Lower lobe of right lung (tissue), 2 donors: ENCODE measurements around the gene ATXN1. TPM values are rescaled to one million over a fixed set of nuclear protein-coding genes. Genes with fewer than 3 reads are reported as not detected.
"Not testable (repeated sequence)": the region's sequence is repeated elsewhere in the genome, so short reads cannot be mapped to it uniquely, and the experiment has no call there.

Experiments used
- ATAC-seq, 2 donors: fragments of 200-7000 bp; cut with Tn5 transposase; one replicate each; pipeline ENCODE4 v1.9.1; 2020 to 2022; ENCODE audit warnings: mild to moderate bottlenecking in 2 of 2, moderate library complexity in 2 of 2
- DNase-seq: peaks from one replicate; pipeline ENCODE4 v3.0.0-alpha.2; 2020
- H3K27ac ChIP-seq: fragments of 200-600 bp; one replicate; pipeline ENCODE4 v1.8.0; 2022
- H3K27me3 ChIP-seq: fragments of 200-600 bp; one replicate; pipeline ENCODE4 v1.8.0; 2022; ENCODE audit warnings: low read depth
- H3K36me3 ChIP-seq: fragments of 200-600 bp; one replicate; pipeline ENCODE4 v1.8.0; 2022; ENCODE audit warnings: mild to moderate bottlenecking
- H3K4me1 ChIP-seq: fragments of 200-600 bp; one replicate; pipeline ENCODE4 v1.8.0; 2022
- H3K4me3 ChIP-seq: fragments of 200-600 bp; one replicate; pipeline ENCODE4 v1.8.0; 2022; ENCODE audit warnings: mild to moderate bottlenecking
- H3K9me3 ChIP-seq: fragments of 200-600 bp; one replicate; pipeline ENCODE4 v1.8.0; 2022
- CTCF ChIP-seq: fragments of 200-600 bp; IDR thresholded peaks from one replicate; pipeline ENCODE4 v1.8.0; 2022; ENCODE audit warnings: antibody characterized with exemption, mild to moderate bottlenecking
- intact Hi-C: fragments of 100-400 bp; cut with DNase I; formaldehyde crosslinking; loops from one replicate; pipeline ENCODE4 v1.11.0; 2022
- total RNA-seq: library from RNA; stranded (reverse); fragmentation: NEBNext Ultra II Directional; extraction: Animal tissue kit (Norgen Biotek cat#: 25700); gene quantifications from one replicate; pipeline ENCODE4 v1.2.1, GENCODE V29; 2021
- donor health status: DM: no; HTN: yes; CAD: no; lungs with severe emphysema.

ATXN1 gene
- total RNA-seq, 1 donor from 2014 or later: 75.9 TPM

- intact Hi-C loops: no loop called here
Measured at GRCh38 chr6:16464045-16464444, 297.2 kb downstream of the ATXN1 start.

GRCh38 chr6:16463246-16463645 lies 298.0 kb downstream of the ATXN1 start:
- ATAC-seq, H3K27me3 ChIP-seq, DNase-seq, H3K27ac ChIP-seq, H3K36me3 ChIP-seq, H3K4me1 ChIP-seq, intact Hi-C loops, H3K4me3 ChIP-seq, H3K9me3 ChIP-seq: not testable (repeated sequence)

More at GRCh38 chr6:16464045-16464444, 297.2 kb downstream of the ATXN1 start:
- Histone ChIP-seq H3K9me3 (no peaks in the 10 kb centered on the region), H3K27ac (no peak overlapping the region), H3K4me3 (no peak overlapping the region), H3K36me3 (no peaks in the 10 kb centered on the region), H3K4me1 (no peaks in the 10 kb centered on the region), H3K27me3 (no peaks in the 10 kb centered on the region)
- no peak for ATAC-seq
- no peak for DNase-seq
- no peak for TF ChIP-seq CTCF

- no peak overlapping the region for H3K4me3 ChIP-seq
- intact Hi-C loops: no loop called here
- no peak overlapping the region for H3K27ac ChIP-seq
- no peak for ATAC-seq
- TF ChIP-seq CTCF: no peak
- no peaks in the 10 kb centered on the region for H3K4me1 ChIP-seq
- no peak for DNase-seq
- H3K36me3 ChIP-seq: no peaks in the 10 kb centered on the region
- no peaks in the 10 kb centered on the region for H3K9me3 ChIP-seq
- H3K27me3 ChIP-seq: no peaks in the 10 kb centered on the region
Measured at GRCh38 chr6:16461491-16461890, 299.8 kb downstream of the ATXN1 start.

GRCh38 chr6:16459472-16459871 lies 301.8 kb downstream of the ATXN1 start:
- DNase-seq, H3K27me3 ChIP-seq, H3K36me3 ChIP-seq, H3K4me3 ChIP-seq, intact Hi-C loops, H3K4me1 ChIP-seq, H3K27ac ChIP-seq, ATAC-seq, H3K9me3 ChIP-seq: not testable (repeated sequence)

- no peak for TF ChIP-seq CTCF
- no peak for ATAC-seq
- intact Hi-C loops: no loop called here
- H3K4me1 ChIP-seq: peaks cover 7% of the 10 kb centered on the region
- H3K9me3 ChIP-seq: peaks cover 3% of the 10 kb centered on the region
- no peaks in the 10 kb centered on the region for H3K27me3 ChIP-seq
- no peak overlapping the region for H3K27ac ChIP-seq
- no peak for DNase-seq
- H3K4me3 ChIP-seq: no peak overlapping the region
- H3K36me3 ChIP-seq: no peaks in the 10 kb centered on the region
Measured at GRCh38 chr6:16452348-16452747, 308.9 kb downstream of the ATXN1 start.

- H3K27ac ChIP-seq: no peak overlapping the region
- TF ChIP-seq CTCF: no peak
- DNase-seq: no peak
- intact Hi-C loops: no loop called here
- no peaks in the 10 kb centered on the region for H3K36me3 ChIP-seq
- no peak overlapping the region for H3K4me3 ChIP-seq
- H3K4me1 ChIP-seq: peaks cover 7% of the 10 kb centered on the region
- no peaks in the 10 kb centered on the region for H3K27me3 ChIP-seq
- peaks cover under 1% of the 10 kb centered on the region for H3K9me3 ChIP-seq
- no peak for ATAC-seq
Measured at GRCh38 chr6:16450821-16451220, 310.4 kb downstream of the ATXN1 start.

- ATAC-seq: no peak
- no peak for TF ChIP-seq CTCF
- Histone ChIP-seq H3K27me3 (no peaks in the 10 kb centered on the region), H3K27ac (no peak overlapping the region), H3K4me3 (no peak overlapping the region), H3K4me1 (peaks cover 7% of the 10 kb centered on the region), H3K9me3 (no peaks in the 10 kb centered on the region), H3K36me3 (no peaks in the 10 kb centered on the region)
- intact Hi-C loops: no loop called here
- no peak for DNase-seq
Measured at GRCh38 chr6:16450285-16450684, 311.0 kb downstream of the ATXN1 start.
